Heart right ventricle (tissue), 16 donors: Measurements from ENCODE around the gene SPON2. TPM values are rescaled to one million over a fixed set of nuclear protein-coding genes. Genes with fewer than 3 reads are reported as not detected.

Source experiments
- ATAC-seq, 8 donors: fragments of 200-7000 bp; cut with Tn5 transposase; one replicate each; pipeline ENCODE4 v1.9.1; 2020; ENCODE audit warnings: mild to moderate bottlenecking in 8 of 8, moderate library complexity in 8 of 8, moderate number of reproducible peaks in 1 of 8
- DNase-seq, 2 donors: peaks; one replicate each; pipeline ENCODE4 v3.0.0-alpha.2; 2020
- H3K27ac ChIP-seq, 10 donors: fragments of 200-600 bp; sonication (generic) in 2 of 10; one replicate each; pipeline versions ENCODE4 v1.5.0 to v1.8.0; 2020 to 2022; ENCODE audit warnings: mild to moderate bottlenecking in 3 of 10
- H3K27me3 ChIP-seq, 7 donors: fragments of 200-600 bp; one replicate each; pipeline ENCODE4 v1.8.0; 2021 to 2022; ENCODE audit warnings: mild to moderate bottlenecking in 2 of 7
- H3K36me3 ChIP-seq, 9 donors: fragments of 200-600 bp; sonication (generic) in 1 of 9; one replicate each; pipeline versions ENCODE4 v1.5.0 to v1.8.0; 2020 to 2022; ENCODE audit warnings: mild to moderate bottlenecking in 2 of 9
- H3K4me1 ChIP-seq, 9 donors: fragments of 200-600 bp; sonication (generic) in 1 of 9; one replicate each; pipeline versions ENCODE4 v1.5.0 to v1.8.0; 2020 to 2022; ENCODE audit warnings: mild to moderate bottlenecking in 4 of 9
- H3K4me3 ChIP-seq, 10 donors: fragments of 200-600 bp; sonication (generic) in 2 of 10; one replicate each; pipeline versions ENCODE4 v1.5.0 to v1.8.0; 2020 to 2022; ENCODE audit warnings: mild to moderate bottlenecking in 7 of 10, moderate library complexity in 2 of 10
- H3K9me3 ChIP-seq, 11 donors: fragments of 200-600 bp in 10 of 11; sonication (generic) in 2 of 11; one replicate each; pipeline versions ENCODE4 v1.5.0 to v1.8.0; 2013 to 2022; ENCODE audit warnings: mild to moderate bottlenecking in 2 of 11, control low read depth in 1 of 11, moderate library complexity in 1 of 11
- WGBS, 2 donors: extraction: QIAGEN DNeasy Blood & Tissue Kit; methylation state at CpG; one replicate each; pipeline ENCODE4 v1.1.7; 2013; ENCODE audit warnings: inconsistent platforms in 1 of 2; 5-methylcytosine and 5-hydroxymethylcytosine counted together
- intact Hi-C, 10 donors: fragments of 100-400 bp; cut with DNase I; formaldehyde crosslinking; loops; one replicate each; pipeline versions ENCODE4 v1.11.1 to v1.14.2; 2022
- polyA plus RNA-seq, 2 donors: library from polyadenylated mRNA; stranded (reverse); fragments of 200-250 nt; gene quantifications; one replicate each; pipeline ENCODE4 v1.2.3, GENCODE V29; 2013
- total RNA-seq, 10 donors: library from RNA; stranded (reverse); fragmentation: NEBNext Ultra II Directional in 3 of 10; extraction: Animal tissue kit (Norgen Biotek cat#: 25700) in 3 of 10; gene quantifications; one replicate each; pipeline versions ENCODE4 v1.2.1 to v1.2.4, GENCODE V29; 2021 to 2023
- TF ChIP-seq, protein P1 (sequence below), 9 donors: fragments of 200-600 bp; sonication (generic) in 2 of 9; IDR thresholded peaks; one replicate each; pipeline versions ENCODE4 v1.5.0 to v1.8.0; 2021 to 2022; ENCODE audit warnings: antibody characterized with exemption in 9 of 9, mild to moderate bottlenecking in 5 of 9, moderate library complexity in 1 of 9
- donor health status: Arrhythmogenic right ventricular cardiomyopathy.
- donor health status: ischemic (EF 13 %, LVEDD 7.1; RV severe dilation, severe dysfunction).
- donor health status: healthy with polysubstance abuse.
- donor health status: DM: no; HTN: yes; CAD: no.
- donor health status: DM: no; HTN: no; CAD: no.
- donor health status: ischemic (EF 25% LVEDD 6.9; RV normal size, moderate dysfunction).
- donor health status: ischemic (EF 25% LVEDD 5.7; RV mildly dilated, moderate dysfunction).
- donor health status: healthy.
- donor health status: DM: yes; HTN: yes; CAD: no.
- donor health status: Ischemic cardiomyopathy.
- donor health status: ischemic (EF 35%, LVEDD 5.7; RV mildly dilated, moderate dysfunction).
- donor health status: nonischemic (EF 11% LVEDD 7.7; RV severe dilation, severe dysfunction).
- donor health status: DM: yes; HTN: yes; CAD: no.
- donor health status: PGD.
- donor health status: ischemic (EF 29% LVEDD 5.4; RV normal size, mild dysfunction).
- donor health status: nonischemic (EF 23%, LVEDD 6.1; RV moderate dilation, normal function).

Gene SPON2
- total and polyA plus RNA-seq, 12 donors = 5.3 to 40.5 (median 12.1) TPM

DNA sequence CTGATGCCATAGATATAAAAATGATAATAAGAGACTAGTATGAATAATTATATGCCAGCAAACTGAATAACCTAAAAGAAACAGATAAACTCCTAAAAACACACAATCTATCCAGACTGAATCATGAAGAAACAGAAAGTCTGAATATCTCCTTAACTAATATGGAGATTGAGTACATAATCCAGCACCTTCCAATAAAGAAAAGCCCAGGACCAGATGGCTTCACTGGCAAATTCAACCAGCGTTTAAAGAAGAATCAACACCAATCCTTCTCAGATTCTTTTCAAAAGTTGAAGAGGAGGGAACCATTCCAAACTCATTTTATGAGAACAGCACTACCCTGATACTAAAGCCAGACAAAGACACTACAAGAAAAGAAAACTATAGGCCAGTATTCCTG lies 32.5 kb downstream of the SPON2 start:
- Histone ChIP-seq H3K4me1 (peaks cover 0 to 17% (median 0%) of the 10 kb centered on the region in 9 donors), H3K27me3 (peaks cover 0 to 42% (median 10%) of the 10 kb centered on the region in 7 donors), H3K36me3 (no peaks in the 10 kb centered on the region), H3K4me3 (no peak overlapping the region), H3K9me3 (no peaks in the 10 kb centered on the region), H3K27ac (no peak overlapping the region)
- WGBS, 2 donors = 82 to 96% methylated on average over 1 of the region's 1 CpG
- no peak for DNase-seq
- TF ChIP-seq, protein P1, sequence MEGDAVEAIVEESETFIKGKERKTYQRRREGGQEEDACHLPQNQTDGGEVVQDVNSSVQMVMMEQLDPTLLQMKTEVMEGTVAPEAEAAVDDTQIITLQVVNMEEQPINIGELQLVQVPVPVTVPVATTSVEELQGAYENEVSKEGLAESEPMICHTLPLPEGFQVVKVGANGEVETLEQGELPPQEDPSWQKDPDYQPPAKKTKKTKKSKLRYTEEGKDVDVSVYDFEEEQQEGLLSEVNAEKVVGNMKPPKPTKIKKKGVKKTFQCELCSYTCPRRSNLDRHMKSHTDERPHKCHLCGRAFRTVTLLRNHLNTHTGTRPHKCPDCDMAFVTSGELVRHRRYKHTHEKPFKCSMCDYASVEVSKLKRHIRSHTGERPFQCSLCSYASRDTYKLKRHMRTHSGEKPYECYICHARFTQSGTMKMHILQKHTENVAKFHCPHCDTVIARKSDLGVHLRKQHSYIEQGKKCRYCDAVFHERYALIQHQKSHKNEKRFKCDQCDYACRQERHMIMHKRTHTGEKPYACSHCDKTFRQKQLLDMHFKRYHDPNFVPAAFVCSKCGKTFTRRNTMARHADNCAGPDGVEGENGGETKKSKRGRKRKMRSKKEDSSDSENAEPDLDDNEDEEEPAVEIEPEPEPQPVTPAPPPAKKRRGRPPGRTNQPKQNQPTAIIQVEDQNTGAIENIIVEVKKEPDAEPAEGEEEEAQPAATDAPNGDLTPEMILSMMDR (IDR thresholded peaks at IDR 0.05) = no peak
- no peak for ATAC-seq
- intact Hi-C loops = loop anchor here in 2 of 10 donors (10.0 kb wide), 2 partner anchors 215 to 495 kb away; no protein-coding TSS in a partner anchor

DNA sequence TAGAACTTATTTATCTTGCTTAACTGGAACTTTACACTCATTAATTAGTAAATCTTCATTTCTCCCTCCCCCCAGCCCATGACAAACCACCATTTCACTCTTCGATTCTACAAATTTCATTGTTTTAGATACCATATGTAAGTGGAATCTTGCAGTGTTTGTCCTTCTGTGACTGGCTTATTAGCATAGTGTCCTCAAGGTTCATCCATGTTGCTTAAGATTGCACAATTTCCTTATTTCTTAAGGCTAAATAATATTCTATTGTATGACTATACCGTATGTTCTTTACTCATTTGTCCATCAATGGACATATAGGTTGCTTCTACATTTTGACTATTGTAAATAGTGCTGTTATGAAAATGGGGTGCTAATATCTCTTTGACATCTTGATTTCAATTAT lies 34.5 kb downstream of the SPON2 start:
- Histone ChIP-seq H3K27ac (peak overlapping the region in 1 of 10 donors; percentile 78), H3K9me3 (no peaks in the 10 kb centered on the region), H3K27me3 (peaks cover 0 to 33% (median 8%) of the 10 kb centered on the region in 7 donors), H3K4me1 (peaks cover 0 to 17% (median 0%) of the 10 kb centered on the region in 9 donors), H3K4me3 (peak overlapping the region in 3 of 10 donors; percentile 15 to 35 (median 22)), H3K36me3 (no peaks in the 10 kb centered on the region)
- TF ChIP-seq, protein P1 (IDR thresholded peaks at IDR 0.05) = no peak
- ATAC-seq = no peak
- no peak for DNase-seq
- intact Hi-C loops = loop anchor here in 2 of 10 donors (10.0 kb wide), 2 partner anchors 217 to 497 kb away; no protein-coding TSS in a partner anchor
- WGBS, 2 donors = 84 to 87% methylated on average over 2 of the region's 2 CpGs

DNA sequence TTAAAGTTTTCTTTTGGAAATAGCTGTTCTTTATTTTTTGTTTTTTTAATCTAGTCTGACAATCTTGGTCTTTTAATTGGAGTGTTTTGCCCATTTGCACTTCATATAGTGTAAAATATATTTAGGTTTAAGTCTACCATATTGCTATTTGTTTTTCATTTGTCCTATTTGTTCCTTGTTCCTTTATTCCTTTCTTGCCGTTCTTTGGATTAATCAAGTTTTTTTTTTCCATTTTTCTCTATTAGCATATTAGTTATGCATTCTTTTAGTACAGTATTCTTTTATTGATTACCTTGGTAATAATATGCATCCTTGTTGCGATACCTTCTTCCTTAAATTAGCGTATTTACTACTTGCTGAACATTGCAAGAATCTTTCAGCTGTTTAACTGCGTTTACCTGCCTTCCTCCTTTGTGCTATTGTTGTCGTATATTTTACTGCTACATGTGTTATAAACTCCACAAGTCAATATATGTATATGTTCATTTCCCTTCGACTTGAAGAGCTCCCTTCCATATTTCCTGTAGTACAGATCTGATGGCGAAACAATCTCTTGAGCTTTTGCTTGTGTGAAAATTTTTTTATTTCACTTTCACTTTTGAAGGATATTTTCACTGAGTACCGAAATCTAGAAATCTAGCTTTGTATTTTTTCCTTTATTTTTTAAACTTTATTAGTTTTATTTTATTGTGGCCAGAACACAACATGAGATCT lies 35.2 kb downstream of the SPON2 start:
- TF ChIP-seq, protein P1 (IDR thresholded peaks at IDR 0.05) = no peak
- no peak for ATAC-seq
- Histone ChIP-seq H3K4me3 (peak overlapping the region in 5 of 10 donors; percentile 4 to 35 (median 22)), H3K27ac (peak overlapping the region in 1 of 10 donors; percentile 78), H3K36me3 (no peaks in the 10 kb centered on the region), H3K9me3 (no peaks in the 10 kb centered on the region), H3K4me1 (peaks cover 0 to 17% (median 0%) of the 10 kb centered on the region in 9 donors), H3K27me3 (peaks cover 0 to 26% (median 7%) of the 10 kb centered on the region in 7 donors)
- DNase-seq = no peak
- 71 to 77% methylated on average over 8 of the region's 8 CpGs for WGBS, 2 donors
- intact Hi-C loops = loop anchor here in 2 of 10 donors (10.0 kb wide), 2 partner anchors 218 to 498 kb away; no protein-coding TSS in a partner anchor

DNA sequence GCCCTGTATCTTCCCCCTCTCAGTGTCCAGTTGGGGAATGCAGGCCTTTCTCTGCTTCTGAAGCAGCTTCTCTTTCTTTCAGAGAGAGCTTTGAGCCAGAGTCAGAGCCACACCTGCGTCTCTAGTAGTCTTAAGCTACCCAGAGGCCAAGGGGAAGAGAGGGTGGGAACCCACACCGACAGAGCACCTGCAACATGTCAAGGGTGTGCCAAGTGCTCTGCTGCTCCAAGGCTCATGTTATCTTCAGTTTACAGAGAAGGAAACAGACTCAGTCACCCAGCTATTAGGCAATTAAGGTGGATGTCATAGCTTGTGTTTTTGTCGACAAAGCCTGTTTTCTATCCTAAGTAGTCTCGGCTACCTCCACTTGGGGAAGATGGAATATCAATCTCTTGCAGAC lies 36.3 kb downstream of the SPON2 start:
- intact Hi-C loops = loop anchor here in 2 of 10 donors (10.0 kb wide), 2 partner anchors 219 to 499 kb away; no protein-coding TSS in a partner anchor
- Histone ChIP-seq H3K9me3 (no peaks in the 10 kb centered on the region), H3K4me1 (peaks cover 0 to 17% (median 0%) of the 10 kb centered on the region in 9 donors), H3K36me3 (no peaks in the 10 kb centered on the region), H3K4me3 (no peak overlapping the region), H3K27me3 (peaks cover 0 to 23% (median 7%) of the 10 kb centered on the region in 7 donors), H3K27ac (peak overlapping the region in 1 of 10 donors; percentile 8)
- DNase-seq (no peak), ATAC-seq (no peak)
- WGBS, 2 donors = 33 to 39% methylated on average over 4 of the region's 4 CpGs
- TF ChIP-seq, protein P1 (IDR thresholded peaks at IDR 0.05) = no peak
